K562 (cell line): ENCODE measurements around the gene EFNA2. TPM values are rescaled to one million over a fixed set of nuclear protein-coding genes. Genes with fewer than 3 reads are reported as not detected.

Experiments
- CBX1 ChIP-seq: sonication (generic); IDR thresholded peaks from 2 replicates; pipeline ENCODE4 v1.6.1; 2016; ENCODE audit warnings: antibody characterized with exemption, low read depth, mild to moderate bottlenecking
- FOS ChIP-seq: IDR thresholded peaks from 3 replicates; pipeline ENCODE4 v1.6.1; 2011; ENCODE audit not compliant: insufficient read length; ENCODE audit errors: extremely low read depth
- HMG20B ChIP-seq: fragments of 250-450 bp; sonication (Bioruptor Pico); IDR thresholded peaks from 2 replicates; pipeline ENCODE4 v1.5.0; 2021; ENCODE audit warnings: mild to moderate bottlenecking
- NFIX ChIP-seq: fragments of 250-450 bp; sonication (Bioruptor Pico); IDR thresholded peaks from 2 replicates; pipeline ENCODE4 v1.4.0; 2020; ENCODE audit warnings: low read depth, mild to moderate bottlenecking, moderate library complexity
- ZFP1 ChIP-seq: fragments of 450-650 bp; formaldehyde crosslinking; IDR thresholded peaks from 2 replicates; pipeline ENCODE4 v1.4.0; 2020; ENCODE audit warnings: mild to moderate bottlenecking, mixed read lengths
- ZNF695 ChIP-seq: fragments of 450-650 bp; formaldehyde crosslinking; IDR thresholded peaks from 2 replicates; pipeline ENCODE4 v1.4.0; 2020; ENCODE audit warnings: mild to moderate bottlenecking, moderate library complexity
- ZNF785 ChIP-seq: fragments of 250-450 bp; sonication (Bioruptor Pico); IDR thresholded peaks from 2 replicates; pipeline ENCODE4 v1.4.0; 2020; ENCODE audit warnings: mild to moderate bottlenecking
- polyA plus RNA-seq, 8 experiments: library from polyadenylated mRNA; depleted of rRNA in 4 of 8; stranded (reverse) in 5 of 8; unstranded in 3 of 8; fragments of >200 nt; fragmentation: Nextera tagmentation in 2 of 8; fragmentation: Illumina TruSeq in 1 of 8; extraction: Ambion mirVana in 2 of 8; extraction: Trizol in 1 of 8; gene quantifications; 2 replicates each; pipeline versions ENCODE4 v1.2.1 to v1.2.3, GENCODE V29; 2011 to 2014; ENCODE audit warnings: inconsistent platforms in 1 of 8, missing spikeins in 1 of 8
- total RNA-seq, 7 experiments: library from RNA; depleted of rRNA in 6 of 7; stranded (reverse); fragments of >200 nt in 6 of 7; fragmentation: Illumina TruSeq in 2 of 7; extraction: Trizol in 2 of 7; gene quantifications; 2 replicates each; pipeline versions ENCODE4 v1.2.1 to v1.2.3, GENCODE V29; 2011 to 2021; ENCODE audit warnings: low replicate concordance in 1 of 7
- TF ChIP-seq, protein P1 (sequence below), 2 experiments: fragments of 450-650 bp; formaldehyde crosslinking in 1 of 2; IDR thresholded peaks; 2 replicates each; pipeline versions ENCODE4 v1.4.0 to v1.6.1; 2014 to 2020; ENCODE audit warnings: mild to moderate bottlenecking in 2 of 2, borderline replicate concordance in 1 of 2, low read depth in 1 of 2
- TF ChIP-seq, protein P2 (sequence below): fragments of 250-450 bp; sonication (Bioruptor Pico); IDR thresholded peaks from 2 replicates; pipeline ENCODE4 v1.4.0; 2020; ENCODE audit warnings: mild to moderate bottlenecking
- TF ChIP-seq, protein P3 (sequence below): fragments of 150-350 bp; IDR thresholded peaks from 2 replicates; pipeline ENCODE4 v1.6.1; 2014; ENCODE audit warnings: low read depth, mild to moderate bottlenecking, low read length, borderline replicate concordance
- TF ChIP-seq, protein P4 (sequence below): fragments of 450-650 bp; conservative IDR thresholded peaks from 2 replicates; pipeline ENCODE4 v1.6.1; 2016; ENCODE audit warnings: missing genetic modification characterization, low read depth, mild to moderate bottlenecking, missing compliant biosample characterization, moderate library complexity

Gene EFNA2
- total and polyA plus RNA-seq, 9 of the 15 experiments (the other 6 are each of a cell fraction or from before 2014, with no cell fraction given), result 0.11 to 0.44 (median 0.15) TPM; not detected in 6

DNA sequence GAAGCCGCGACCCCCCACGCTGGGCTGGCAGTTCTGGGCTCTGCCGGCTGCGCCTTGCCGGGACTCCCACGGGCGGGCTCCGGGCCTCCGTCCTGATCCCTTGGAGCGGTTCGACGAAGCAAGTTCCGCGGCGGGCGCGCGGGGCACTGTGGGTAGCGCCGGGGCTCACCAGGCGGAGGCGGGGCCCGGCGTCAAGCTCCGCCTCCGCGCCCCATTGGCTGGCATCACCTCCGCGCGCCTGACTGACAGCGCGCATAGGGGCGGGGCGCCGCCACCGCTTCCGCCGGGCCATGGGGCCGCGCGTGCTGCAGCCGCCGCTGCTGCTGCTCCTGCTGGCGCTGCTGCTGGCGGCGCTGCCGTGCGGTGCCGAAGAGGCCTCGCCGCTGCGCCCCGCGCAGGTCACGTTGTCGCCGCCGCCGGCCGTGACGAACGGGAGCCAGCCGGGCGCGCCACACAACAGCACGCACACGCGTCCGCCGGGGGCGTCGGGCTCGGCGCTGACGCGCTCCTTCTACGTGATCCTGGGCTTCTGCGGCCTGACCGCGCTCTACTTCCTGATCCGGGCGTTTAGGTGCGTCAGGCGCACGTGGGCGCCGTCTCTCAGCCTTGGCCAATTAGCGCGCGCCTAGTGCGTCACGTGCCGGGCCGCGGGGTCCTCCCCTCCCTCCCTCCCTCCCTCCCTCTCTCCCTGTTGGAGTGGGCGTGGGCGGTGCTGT is 10.3 kb upstream of the EFNA2 start, which contains the start of gene FAM174C (continued):
- TF ChIP-seq, protein P1, sequence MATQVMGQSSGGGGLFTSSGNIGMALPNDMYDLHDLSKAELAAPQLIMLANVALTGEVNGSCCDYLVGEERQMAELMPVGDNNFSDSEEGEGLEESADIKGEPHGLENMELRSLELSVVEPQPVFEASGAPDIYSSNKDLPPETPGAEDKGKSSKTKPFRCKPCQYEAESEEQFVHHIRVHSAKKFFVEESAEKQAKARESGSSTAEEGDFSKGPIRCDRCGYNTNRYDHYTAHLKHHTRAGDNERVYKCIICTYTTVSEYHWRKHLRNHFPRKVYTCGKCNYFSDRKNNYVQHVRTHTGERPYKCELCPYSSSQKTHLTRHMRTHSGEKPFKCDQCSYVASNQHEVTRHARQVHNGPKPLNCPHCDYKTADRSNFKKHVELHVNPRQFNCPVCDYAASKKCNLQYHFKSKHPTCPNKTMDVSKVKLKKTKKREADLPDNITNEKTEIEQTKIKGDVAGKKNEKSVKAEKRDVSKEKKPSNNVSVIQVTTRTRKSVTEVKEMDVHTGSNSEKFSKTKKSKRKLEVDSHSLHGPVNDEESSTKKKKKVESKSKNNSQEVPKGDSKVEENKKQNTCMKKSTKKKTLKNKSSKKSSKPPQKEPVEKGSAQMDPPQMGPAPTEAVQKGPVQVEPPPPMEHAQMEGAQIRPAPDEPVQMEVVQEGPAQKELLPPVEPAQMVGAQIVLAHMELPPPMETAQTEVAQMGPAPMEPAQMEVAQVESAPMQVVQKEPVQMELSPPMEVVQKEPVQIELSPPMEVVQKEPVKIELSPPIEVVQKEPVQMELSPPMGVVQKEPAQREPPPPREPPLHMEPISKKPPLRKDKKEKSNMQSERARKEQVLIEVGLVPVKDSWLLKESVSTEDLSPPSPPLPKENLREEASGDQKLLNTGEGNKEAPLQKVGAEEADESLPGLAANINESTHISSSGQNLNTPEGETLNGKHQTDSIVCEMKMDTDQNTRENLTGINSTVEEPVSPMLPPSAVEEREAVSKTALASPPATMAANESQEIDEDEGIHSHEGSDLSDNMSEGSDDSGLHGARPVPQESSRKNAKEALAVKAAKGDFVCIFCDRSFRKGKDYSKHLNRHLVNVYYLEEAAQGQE (IDR thresholded peaks at IDR 0.05; ENCODE audit: borderline replicate concordance), result peak; percentile 95
- TF ChIP-seq, protein P1 (CRISPR knock-in tag; IDR thresholded peaks at IDR 0.05; ENCODE audit: low read depth), result peak; percentile 75
- no peak for TF ChIP-seq ZNF695 (CRISPR knock-in tag)
- no peak for TF ChIP-seq HMG20B (CRISPR knock-in tag)
- TF ChIP-seq CBX1, result 0 out of 2 replicates have a peak, but pooled peaks have one; percentile 48
- TF ChIP-seq ZFP1, result peak; percentile 59; the same call in 1 of the 2 replicates
- TF ChIP-seq NFIX, result no peak
- peak; percentile 81 for TF ChIP-seq FOS
- TF ChIP-seq, protein P2, sequence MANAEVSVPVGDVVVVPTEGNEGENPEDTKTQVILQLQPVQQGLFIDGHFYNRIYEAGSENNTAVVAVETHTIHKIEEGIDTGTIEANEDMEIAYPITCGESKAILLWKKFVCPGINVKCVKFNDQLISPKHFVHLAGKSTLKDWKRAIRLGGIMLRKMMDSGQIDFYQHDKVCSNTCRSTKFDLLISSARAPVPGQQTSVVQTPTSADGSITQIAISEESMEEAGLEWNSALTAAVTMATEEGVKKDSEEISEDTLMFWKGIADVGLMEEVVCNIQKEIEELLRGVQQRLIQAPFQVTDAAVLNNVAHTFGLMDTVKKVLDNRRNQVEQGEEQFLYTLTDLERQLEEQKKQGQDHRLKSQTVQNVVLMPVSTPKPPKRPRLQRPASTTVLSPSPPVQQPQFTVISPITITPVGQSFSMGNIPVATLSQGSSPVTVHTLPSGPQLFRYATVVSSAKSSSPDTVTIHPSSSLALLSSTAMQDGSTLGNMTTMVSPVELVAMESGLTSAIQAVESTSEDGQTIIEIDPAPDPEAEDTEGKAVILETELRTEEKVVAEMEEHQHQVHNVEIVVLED (CRISPR knock-in tag), result peak; percentile 81
- TF ChIP-seq, protein P3, sequence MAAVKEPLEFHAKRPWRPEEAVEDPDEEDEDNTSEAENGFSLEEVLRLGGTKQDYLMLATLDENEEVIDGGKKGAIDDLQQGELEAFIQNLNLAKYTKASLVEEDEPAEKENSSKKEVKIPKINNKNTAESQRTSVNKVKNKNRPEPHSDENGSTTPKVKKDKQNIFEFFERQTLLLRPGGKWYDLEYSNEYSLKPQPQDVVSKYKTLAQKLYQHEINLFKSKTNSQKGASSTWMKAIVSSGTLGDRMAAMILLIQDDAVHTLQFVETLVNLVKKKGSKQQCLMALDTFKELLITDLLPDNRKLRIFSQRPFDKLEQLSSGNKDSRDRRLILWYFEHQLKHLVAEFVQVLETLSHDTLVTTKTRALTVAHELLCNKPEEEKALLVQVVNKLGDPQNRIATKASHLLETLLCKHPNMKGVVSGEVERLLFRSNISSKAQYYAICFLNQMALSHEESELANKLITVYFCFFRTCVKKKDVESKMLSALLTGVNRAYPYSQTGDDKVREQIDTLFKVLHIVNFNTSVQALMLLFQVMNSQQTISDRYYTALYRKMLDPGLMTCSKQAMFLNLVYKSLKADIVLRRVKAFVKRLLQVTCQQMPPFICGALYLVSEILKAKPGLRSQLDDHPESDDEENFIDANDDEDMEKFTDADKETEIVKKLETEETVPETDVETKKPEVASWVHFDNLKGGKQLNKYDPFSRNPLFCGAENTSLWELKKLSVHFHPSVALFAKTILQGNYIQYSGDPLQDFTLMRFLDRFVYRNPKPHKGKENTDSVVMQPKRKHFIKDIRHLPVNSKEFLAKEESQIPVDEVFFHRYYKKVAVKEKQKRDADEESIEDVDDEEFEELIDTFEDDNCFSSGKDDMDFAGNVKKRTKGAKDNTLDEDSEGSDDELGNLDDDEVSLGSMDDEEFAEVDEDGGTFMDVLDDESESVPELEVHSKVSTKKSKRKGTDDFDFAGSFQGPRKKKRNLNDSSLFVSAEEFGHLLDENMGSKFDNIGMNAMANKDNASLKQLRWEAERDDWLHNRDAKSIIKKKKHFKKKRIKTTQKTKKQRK, result no peak
- TF ChIP-seq, protein P4, sequence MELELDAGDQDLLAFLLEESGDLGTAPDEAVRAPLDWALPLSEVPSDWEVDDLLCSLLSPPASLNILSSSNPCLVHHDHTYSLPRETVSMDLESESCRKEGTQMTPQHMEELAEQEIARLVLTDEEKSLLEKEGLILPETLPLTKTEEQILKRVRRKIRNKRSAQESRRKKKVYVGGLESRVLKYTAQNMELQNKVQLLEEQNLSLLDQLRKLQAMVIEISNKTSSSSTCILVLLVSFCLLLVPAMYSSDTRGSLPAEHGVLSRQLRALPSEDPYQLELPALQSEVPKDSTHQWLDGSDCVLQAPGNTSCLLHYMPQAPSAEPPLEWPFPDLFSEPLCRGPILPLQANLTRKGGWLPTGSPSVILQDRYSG (tag), result 0 out of 2 replicates have a peak, but pooled peaks have one; percentile 44
- TF ChIP-seq ZNF785 (CRISPR knock-in tag), result no peak
